K562 (cell line): ENCODE measurements around the gene FAM83D. TPM values are rescaled to one million over a fixed set of nuclear protein-coding genes. Genes with fewer than 3 reads are reported as not detected.

Experiments used
- ARID2 ChIP-seq: fragments of 450-650 bp; IDR thresholded peaks from 2 replicates; pipeline ENCODE4 v1.6.1; 2017; ENCODE audit warnings: antibody characterized with exemption, mild to moderate bottlenecking
- ESRRA ChIP-seq: fragments of 450-650 bp; IDR thresholded peaks from 2 replicates; pipeline ENCODE4 v1.6.1; 2014; ENCODE audit warnings: low read depth, mild to moderate bottlenecking, moderate library complexity, borderline replicate concordance
- FIP1L1 ChIP-seq: fragments of 200-400 bp; formaldehyde crosslinking; IDR thresholded peaks from 2 replicates; pipeline ENCODE4 v1.6.1; 2018; ENCODE audit warnings: mild to moderate bottlenecking, low read depth, low read length; ENCODE audit not compliant: poor library complexity, severe bottlenecking
- GATAD2B ChIP-seq: fragments of 450-650 bp; IDR thresholded peaks from 2 replicates; pipeline ENCODE4 v1.6.1; 2017; ENCODE audit warnings: mild to moderate bottlenecking, borderline replicate concordance
- HNRNPLL ChIP-seq: fragments of 200-400 bp; formaldehyde crosslinking; IDR thresholded peaks from 2 replicates; pipeline ENCODE4 v1.6.1; 2017; ENCODE audit warnings: low read length, low read depth, mild to moderate bottlenecking; ENCODE audit not compliant: poor library complexity, severe bottlenecking
- MCM2 ChIP-seq: fragments of 450-650 bp; IDR thresholded peaks from 2 replicates; pipeline ENCODE4 v1.6.1; 2017; ENCODE audit warnings: low read depth, mild to moderate bottlenecking
- MEF2D ChIP-seq: conservative IDR thresholded peaks from 2 replicates; pipeline ENCODE4 v1.6.1; 2016; ENCODE audit warnings: low read depth, missing genetic modification characterization, missing compliant biosample characterization
- MIER1 ChIP-seq: fragments of 450-650 bp; IDR thresholded peaks from 2 replicates; pipeline ENCODE4 v1.6.1; 2016; ENCODE audit warnings: antibody characterized with exemption, mild to moderate bottlenecking, low read depth
- MTA3 ChIP-seq: fragments of 450-650 bp; formaldehyde crosslinking; IDR thresholded peaks from 2 replicates; pipeline ENCODE4 v1.6.1; 2017; ENCODE audit warnings: mild to moderate bottlenecking, borderline replicate concordance
- NFE2 ChIP-seq: IDR thresholded peaks from 2 replicates; pipeline ENCODE4 v1.6.1; 2014; ENCODE audit warnings: antibody characterized with exemption, low read depth
- ZFP91 ChIP-seq: sonication (generic); formaldehyde crosslinking; IDR thresholded peaks from 2 replicates; pipeline ENCODE4 v1.8.0; 2022; ENCODE audit warnings: mild to moderate bottlenecking, missing genetic modification reagents
- ZNF12 ChIP-seq: sonication (generic); formaldehyde crosslinking; IDR thresholded peaks from 2 replicates; pipeline ENCODE4 v1.4.0; 2020; ENCODE audit warnings: mild to moderate bottlenecking, missing genetic modification reagents
- ZNF124 ChIP-seq: sonication (generic); formaldehyde crosslinking; IDR thresholded peaks from 2 replicates; pipeline ENCODE4 v1.8.1; 2022; ENCODE audit warnings: missing genetic modification reagents
- ZNF140 ChIP-seq: fragments of 250-450 bp; sonication (Bioruptor Pico); IDR thresholded peaks from 2 replicates; pipeline ENCODE4 v1.8.0; 2021; ENCODE audit warnings: moderate library complexity, mild to moderate bottlenecking, inconsistent platforms
- ZNF512 ChIP-seq: IDR thresholded peaks from 2 replicates; pipeline ENCODE4 v1.6.1; 2016; ENCODE audit warnings: missing genetic modification characterization, missing compliant biosample characterization
- ZNF717 ChIP-seq: fragments of 250-450 bp; sonication (Bioruptor Pico); IDR thresholded peaks from 2 replicates; pipeline ENCODE4 v1.5.0; 2021
- polyA plus RNA-seq, 8 experiments: library from polyadenylated mRNA; depleted of rRNA in 4 of 8; stranded (reverse) in 5 of 8; unstranded in 3 of 8; fragments of >200 nt; fragmentation: Nextera tagmentation in 2 of 8; fragmentation: Illumina TruSeq in 1 of 8; extraction: Ambion mirVana in 2 of 8; extraction: Trizol in 1 of 8; gene quantifications; 2 replicates each; pipeline versions ENCODE4 v1.2.1 to v1.2.3, GENCODE V29; 2011 to 2014; ENCODE audit warnings: inconsistent platforms in 1 of 8, missing spikeins in 1 of 8
- total RNA-seq, 7 experiments: library from RNA; depleted of rRNA in 6 of 7; stranded (reverse); fragments of >200 nt in 6 of 7; fragmentation: Illumina TruSeq in 2 of 7; extraction: Trizol in 2 of 7; gene quantifications; 2 replicates each; pipeline versions ENCODE4 v1.2.1 to v1.2.3, GENCODE V29; 2011 to 2021; ENCODE audit warnings: low replicate concordance in 1 of 7
- TF ChIP-seq, protein P1 (sequence below): sonication (generic); formaldehyde crosslinking; IDR thresholded peaks from 2 replicates; pipeline ENCODE4 v1.8.0; 2023; ENCODE audit warnings: mild to moderate bottlenecking, missing genetic modification reagents
- TF ChIP-seq, protein P2 (sequence below): fragments of 200-400 bp; formaldehyde crosslinking; IDR thresholded peaks from 2 replicates; pipeline ENCODE4 v1.6.1; 2017; ENCODE audit warnings: mild to moderate bottlenecking, low read depth, low read length, moderate library complexity
- TF ChIP-seq, protein P3 (sequence below): fragments of 450-650 bp; formaldehyde crosslinking; IDR thresholded peaks from 2 replicates; pipeline ENCODE4 v1.4.0; 2020; ENCODE audit warnings: mild to moderate bottlenecking

The FAM83D gene
- total and polyA plus RNA-seq, 9 of the 15 experiments (the other 6 are each of a cell fraction or from before 2014, with no cell fraction given) = 8.2 to 66.1 (median 43.5) TPM

GRCh38 chr20:38961530-38962043, 35.4 kb downstream of the FAM83D start (continued):
- TF ChIP-seq NFE2 (no peak), FIP1L1 (no peak), ZNF140 (CRISPR knock-in tag) (no peak), MTA3 (no peak; the same call in 1 of the 2 replicates), ESRRA (no peak), MCM2 (no peak), ZNF12 (0 out of 2 replicates have a peak, but pooled peaks have one; percentile 47), ARID2 (no peak), ZNF124 (CRISPR knock-in tag) (no peak), MEF2D (tag) (no peak), HNRNPLL (no peak), ZNF717 (CRISPR knock-in tag) (no peak), ZFP91 (0 out of 2 replicates have a peak, but pooled peaks have one; percentile 28), GATAD2B (no peak), ZNF512 (tag) (no peak), MIER1 (no peak)
- TF ChIP-seq, protein P1, sequence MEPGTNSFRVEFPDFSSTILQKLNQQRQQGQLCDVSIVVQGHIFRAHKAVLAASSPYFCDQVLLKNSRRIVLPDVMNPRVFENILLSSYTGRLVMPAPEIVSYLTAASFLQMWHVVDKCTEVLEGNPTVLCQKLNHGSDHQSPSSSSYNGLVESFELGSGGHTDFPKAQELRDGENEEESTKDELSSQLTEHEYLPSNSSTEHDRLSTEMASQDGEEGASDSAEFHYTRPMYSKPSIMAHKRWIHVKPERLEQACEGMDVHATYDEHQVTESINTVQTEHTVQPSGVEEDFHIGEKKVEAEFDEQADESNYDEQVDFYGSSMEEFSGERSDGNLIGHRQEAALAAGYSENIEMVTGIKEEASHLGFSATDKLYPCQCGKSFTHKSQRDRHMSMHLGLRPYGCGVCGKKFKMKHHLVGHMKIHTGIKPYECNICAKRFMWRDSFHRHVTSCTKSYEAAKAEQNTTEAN (CRISPR knock-in tag) = no peak
- TF ChIP-seq, protein P2, sequence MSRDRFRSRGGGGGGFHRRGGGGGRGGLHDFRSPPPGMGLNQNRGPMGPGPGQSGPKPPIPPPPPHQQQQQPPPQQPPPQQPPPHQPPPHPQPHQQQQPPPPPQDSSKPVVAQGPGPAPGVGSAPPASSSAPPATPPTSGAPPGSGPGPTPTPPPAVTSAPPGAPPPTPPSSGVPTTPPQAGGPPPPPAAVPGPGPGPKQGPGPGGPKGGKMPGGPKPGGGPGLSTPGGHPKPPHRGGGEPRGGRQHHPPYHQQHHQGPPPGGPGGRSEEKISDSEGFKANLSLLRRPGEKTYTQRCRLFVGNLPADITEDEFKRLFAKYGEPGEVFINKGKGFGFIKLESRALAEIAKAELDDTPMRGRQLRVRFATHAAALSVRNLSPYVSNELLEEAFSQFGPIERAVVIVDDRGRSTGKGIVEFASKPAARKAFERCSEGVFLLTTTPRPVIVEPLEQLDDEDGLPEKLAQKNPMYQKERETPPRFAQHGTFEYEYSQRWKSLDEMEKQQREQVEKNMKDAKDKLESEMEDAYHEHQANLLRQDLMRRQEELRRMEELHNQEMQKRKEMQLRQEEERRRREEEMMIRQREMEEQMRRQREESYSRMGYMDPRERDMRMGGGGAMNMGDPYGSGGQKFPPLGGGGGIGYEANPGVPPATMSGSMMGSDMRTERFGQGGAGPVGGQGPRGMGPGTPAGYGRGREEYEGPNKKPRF = no peak
- TF ChIP-seq, protein P3, sequence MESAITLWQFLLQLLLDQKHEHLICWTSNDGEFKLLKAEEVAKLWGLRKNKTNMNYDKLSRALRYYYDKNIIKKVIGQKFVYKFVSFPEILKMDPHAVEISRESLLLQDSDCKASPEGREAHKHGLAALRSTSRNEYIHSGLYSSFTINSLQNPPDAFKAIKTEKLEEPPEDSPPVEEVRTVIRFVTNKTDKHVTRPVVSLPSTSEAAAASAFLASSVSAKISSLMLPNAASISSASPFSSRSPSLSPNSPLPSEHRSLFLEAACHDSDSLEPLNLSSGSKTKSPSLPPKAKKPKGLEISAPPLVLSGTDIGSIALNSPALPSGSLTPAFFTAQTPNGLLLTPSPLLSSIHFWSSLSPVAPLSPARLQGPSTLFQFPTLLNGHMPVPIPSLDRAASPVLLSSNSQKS (CRISPR knock-in tag) = no peak
